GM08714 (cell line): ENCODE results near the gene MYADML2.
"Not testable (repeated sequence)": the region's sequence is repeated elsewhere in the genome, so short reads cannot be mapped to it uniquely, and the experiment has no call there.

Experiments
- H3K4me3 ChIP-seq: fragments of 200-500 bp; sonication (Bioruptor generic); 2 replicates; pipeline ENCODE4 v1.5.1; 2014; ENCODE audit warnings: mild to moderate bottlenecking, low read length, inconsistent platforms
- ZNF274 ChIP-seq: IDR thresholded peaks from 2 replicates; pipeline ENCODE4 v1.6.1; 2012; ENCODE audit warnings: mild to moderate bottlenecking, low read depth, low read length

Gene MYADML2

GRCh38 chr17:81957691-81958432, 10.8 kb upstream of the MYADML2 start:
- no peak for TF ChIP-seq ZNF274
- H3K4me3 ChIP-seq: no peak overlapping the region

- H3K4me3 ChIP-seq: no peak overlapping the region
- no peak for TF ChIP-seq ZNF274
Measured at GRCh38 chr17:81956607-81957589, 9.9 kb upstream of the MYADML2 start.

DNA sequence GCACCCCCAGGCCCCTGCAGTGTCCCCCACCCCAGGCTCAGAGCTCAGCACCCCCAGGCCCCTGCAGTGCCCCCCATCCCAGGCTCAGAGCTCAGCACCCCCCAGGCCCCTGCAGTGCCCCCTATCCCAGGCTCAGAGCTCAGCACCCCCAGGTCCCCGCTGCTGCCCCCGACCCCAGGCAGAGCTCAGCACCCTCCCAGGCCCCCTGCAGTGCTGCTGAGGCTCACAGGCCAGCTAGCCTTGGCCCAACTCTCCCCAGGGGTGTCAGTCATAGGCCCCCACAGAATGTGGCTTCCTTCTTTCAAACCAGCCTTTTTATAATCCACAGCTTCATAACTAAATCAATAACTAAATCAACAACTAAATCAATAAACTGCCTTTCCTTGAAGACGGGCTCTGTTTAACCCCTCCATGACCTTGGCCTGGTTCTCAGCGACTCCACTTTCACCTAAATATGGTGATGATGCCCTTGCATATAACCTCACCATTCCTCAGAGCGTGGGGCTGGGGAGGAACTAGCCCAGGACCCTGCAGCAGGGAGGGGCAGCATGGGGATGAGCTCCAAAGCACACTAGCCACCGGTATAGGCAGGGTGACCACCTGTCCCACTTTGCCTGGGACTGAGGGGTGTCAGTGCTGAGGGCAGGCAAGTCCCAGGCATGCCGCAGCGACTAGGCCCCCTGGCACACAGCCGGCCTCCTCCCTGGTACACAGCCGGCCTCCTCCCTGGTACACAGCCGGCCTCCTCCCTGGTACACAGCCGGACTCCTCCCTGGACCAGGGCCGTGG, 8.9 kb upstream of the MYADML2 start:
- no peak overlapping the region for H3K4me3 ChIP-seq
- no peak for TF ChIP-seq ZNF274

GRCh38 chr17:81955058-81955681, 8.1 kb upstream of the MYADML2 start:
- no peak for TF ChIP-seq ZNF274
- no peak overlapping the region for H3K4me3 ChIP-seq

DNA sequence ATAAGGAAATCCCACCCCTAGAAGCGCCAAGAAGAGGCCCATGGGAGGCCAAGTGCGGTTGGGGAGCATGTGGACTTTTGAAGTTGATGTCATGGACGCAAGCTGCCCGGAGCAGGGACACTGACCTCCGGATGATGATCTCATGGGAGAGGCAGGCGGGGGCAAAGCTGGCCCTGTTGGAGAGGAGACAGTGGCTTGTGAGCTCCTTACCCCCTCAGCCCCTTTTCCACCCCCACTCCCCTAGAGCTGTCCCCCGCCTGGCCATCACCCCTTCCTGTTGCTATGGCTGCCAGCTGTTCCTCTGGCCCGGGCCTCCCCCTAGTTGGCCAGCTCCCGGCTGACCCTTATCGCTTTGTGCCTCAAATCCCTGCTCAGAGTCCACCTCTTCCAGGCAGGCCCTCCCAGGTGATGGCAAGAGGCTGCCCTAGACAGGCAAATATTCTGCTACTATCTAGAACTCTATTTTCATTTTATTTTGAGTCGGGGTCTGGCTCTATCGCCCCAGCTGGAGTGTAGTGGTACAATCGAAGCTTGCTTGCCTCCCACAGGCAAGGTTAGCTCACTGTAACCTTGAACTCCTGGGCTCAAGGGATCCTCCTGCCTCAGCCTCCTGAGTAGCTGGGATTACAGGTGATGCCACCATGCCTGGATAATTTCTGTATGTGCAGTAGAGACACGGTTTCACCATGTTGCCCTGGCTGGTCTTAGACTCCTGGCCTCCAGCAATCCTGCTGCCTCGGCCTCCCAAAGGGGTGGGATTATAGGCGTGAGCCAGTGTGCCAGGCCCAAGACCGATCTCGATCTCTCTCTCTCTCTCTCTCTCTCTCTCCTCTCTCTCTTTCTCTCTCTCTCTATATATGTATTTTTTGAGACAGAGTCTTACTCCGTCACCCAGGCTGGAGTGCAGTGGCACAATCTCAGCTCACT, 7.4 kb upstream of the MYADML2 start:
- no peak for TF ChIP-seq ZNF274
- no peak overlapping the region for H3K4me3 ChIP-seq

DNA sequence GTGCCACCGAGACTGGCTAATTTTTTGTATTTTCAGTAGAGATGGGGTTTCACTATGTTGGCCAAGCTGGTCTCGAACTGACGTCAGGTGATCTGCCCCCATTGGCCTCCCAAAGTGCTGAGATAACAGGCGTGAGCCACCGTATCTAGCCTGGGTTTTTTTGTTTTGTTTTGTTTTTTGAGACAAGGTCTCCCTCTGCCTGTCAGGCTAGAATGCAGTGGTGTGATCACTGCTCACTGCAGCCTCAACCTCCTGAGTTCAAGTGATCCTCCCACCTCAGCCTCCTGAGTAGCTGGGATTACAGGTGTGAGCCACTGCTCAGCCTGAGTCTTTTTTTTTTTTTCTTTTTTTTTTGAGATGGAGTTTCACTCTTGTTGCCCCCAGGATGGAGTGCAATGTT, 6.4 kb upstream of the MYADML2 start:
- H3K4me3 ChIP-seq: not testable (repeated sequence)

DNA sequence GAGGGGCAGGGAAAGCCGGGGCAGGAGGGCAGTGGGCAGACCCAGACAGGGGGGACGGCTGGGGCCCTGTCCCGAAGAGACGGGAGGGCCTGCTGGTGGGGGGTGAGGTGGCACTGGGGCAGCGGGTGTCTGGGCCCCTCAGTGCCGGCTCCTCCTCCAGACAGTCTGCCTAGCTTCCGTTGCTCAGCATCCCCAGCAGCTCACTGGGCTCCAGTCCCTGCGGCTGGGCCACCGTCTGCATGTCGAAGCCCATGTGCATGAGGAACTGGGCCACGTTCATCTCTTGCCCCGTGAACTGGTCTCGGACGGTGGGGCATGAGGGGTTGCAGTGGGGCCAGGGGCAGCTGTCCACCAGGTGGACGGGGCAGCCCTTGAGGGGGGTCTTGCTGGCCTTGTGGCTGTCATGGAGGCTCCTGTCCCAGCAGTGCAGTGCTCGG, 5.8 kb upstream of the MYADML2 start:
- H3K4me3 ChIP-seq: no peak overlapping the region
- TF ChIP-seq ZNF274: no peak

GRCh38 chr17:81951785-81952684, 5.0 kb upstream of the MYADML2 start:
- TF ChIP-seq ZNF274: no peak
- no peak overlapping the region for H3K4me3 ChIP-seq

- no peak overlapping the region for H3K4me3 ChIP-seq
- no peak for TF ChIP-seq ZNF274
Measured at GRCh38 chr17:81950501-81950900, 3.5 kb upstream of the MYADML2 start.

- H3K4me3 ChIP-seq: no peak overlapping the region
- no peak for TF ChIP-seq ZNF274
Measured at GRCh38 chr17:81948635-81949378, 1.8 kb upstream of the MYADML2 start.

- TF ChIP-seq ZNF274: no peak
- H3K4me3 ChIP-seq: no peak overlapping the region
Measured at GRCh38 chr17:81944858-81945257, 2.2 kb downstream of the MYADML2 start.
